Activated CD4-positive, alpha-beta T cell treated with anti-CD3 and anti-CD28 coated beads for 36 hours (primary cell): ENCODE data around the gene GZMM. TPM values are rescaled to one million over a fixed set of nuclear protein-coding genes. Genes with fewer than 3 reads are reported as not detected.

Experiments
- ATAC-seq: fragments of 200-7000 bp; cut with Tn5 transposase; one replicate; pipeline ENCODE4 v1.10.0; 2021; ENCODE audit warnings: mild to moderate bottlenecking, moderate library complexity
- CTCF ChIA-PET: fragments of 350-600 bp; sonication (Branson Sonifier 250); formaldehyde crosslinking; loops from one replicate; lab custom pipeline; 2021; ENCODE audit warnings: antibody characterized with exemption; lab: Charles Lee
- POLR2A ChIA-PET: fragments of 350-600 bp; sonication (Branson Sonifier 250); formaldehyde crosslinking; loops from one replicate; lab custom pipeline; 2021; ENCODE audit warnings: antibody characterized with exemption, inconsistent platforms; lab: Charles Lee
- DNase-seq: peaks from one replicate; pipeline ENCODE4 v3.0.0-alpha.2; 2020
- H3K27ac Mint-ChIP-seq: one replicate; pipeline ENCODE4 v1.8.0; 2021; ENCODE audit warnings: mixed read lengths
- H3K27me3 Mint-ChIP-seq: one replicate; pipeline ENCODE4 v1.8.0; 2021; ENCODE audit warnings: mixed read lengths
- H3K36me3 Mint-ChIP-seq: one replicate; pipeline ENCODE4 v1.8.0; 2021; ENCODE audit warnings: low read depth, mixed read lengths
- H3K4me1 Mint-ChIP-seq: one replicate; pipeline ENCODE4 v1.8.0; 2021; ENCODE audit warnings: mixed read lengths
- H3K4me3 Mint-ChIP-seq: one replicate; pipeline ENCODE4 v1.8.0; 2021; ENCODE audit warnings: mild to moderate bottlenecking, moderate library complexity, mixed read lengths
- H3K9me3 Mint-ChIP-seq: one replicate; pipeline ENCODE4 v1.8.0; 2021; ENCODE audit warnings: low read depth, mixed read lengths
- intact Hi-C, 2 experiments: fragments of 100-400 bp; cut with DNase I in 1 of 2; cut with micrococcal nuclease in 1 of 2; formaldehyde crosslinking; loops; one replicate each; pipeline versions ENCODE4 v1.14.2 to v1.15.1; 2022 to 2024; cut with DNase I, micrococcal nuclease
- total RNA-seq, 2 experiments: library from RNA; stranded (reverse); gene quantifications; one replicate each; pipeline ENCODE4 v1.2.3, GENCODE V29; 2021

GZMM gene
- total RNA-seq, 2 experiments from 2014 or later: 22.5 to 25.3 TPM

- Mint-ChIP-seq H3K4me1 (no peaks in the 10 kb centered on the region), H3K27ac (no peak overlapping the region), H3K27me3 (peaks cover 2% of the 10 kb centered on the region), H3K9me3 (no peaks in the 10 kb centered on the region), H3K4me3 (no peak overlapping the region), H3K36me3 (no peaks in the 10 kb centered on the region)
- DNase-seq (peak; percentile 46), ATAC-seq (no peak)
- intact Hi-C loops: no loop called here
- ChIA-PET CTCF (no interaction called here), POLR2A (interaction anchor here (0.6 kb wide), 1 partner anchor 422 kb away, joined by 4 read pairs; no protein-coding TSS in a partner anchor)
Measured at GRCh38 chr19:597406-598315, 53.8 kb downstream of the GZMM start.

Other genes with a start within 250 kb of the GZMM start
- 10 to 100 TPM; 21.2 to 24.6 TPM for gene MIER2, start 199.3 kb upstream of the GZMM start, total RNA-seq
- under 1 TPM; 0.09 to 0.11 TPM for gene C2CD4C, start 134.9 kb upstream of the GZMM start, total RNA-seq
- gene SHC2, start 83.0 kb upstream of the GZMM start, total RNA-seq: under 1 TPM in 1 of 2 experiments, not detected in 1; 0.21 TPM
- gene MADCAM1, start 47.6 kb upstream of the GZMM start, total RNA-seq: under 1 TPM in 1 of 2 experiments, not detected in 1; 0.14 TPM
- 1 to 10 TPM; 6.4 to 8.4 TPM for gene TPGS1, start 36.6 kb upstream of the GZMM start, total RNA-seq
- 10 to 100 TPM; 36.7 to 41.5 TPM for gene CDC34, start 12.3 kb upstream of the GZMM start, total RNA-seq
- gene BSG, start 28.5 kb downstream of the GZMM start, total RNA-seq: 100 to 1,000 TPM; 165 to 175 TPM
- gene HCN2, start 45.8 kb downstream of the GZMM start, total RNA-seq: under 1 TPM; 0.48 to 0.53 TPM
- gene POLRMT, start 89.5 kb downstream of the GZMM start, total RNA-seq: 10 to 100 TPM; 69.0 to 77.4 TPM
- not detected for gene FGF22, start 95.8 kb downstream of the GZMM start, total RNA-seq
- gene RNF126, start 119.2 kb downstream of the GZMM start, total RNA-seq: 10 to 100 TPM; 83.0 to 91.3 TPM
- 10 to 100 TPM in 1 of 2 experiments, 1 to 10 TPM in 1; 8.5 to 10.1 TPM for gene FSTL3, start 132.3 kb downstream of the GZMM start, total RNA-seq
- gene PRSS57, start 151.4 kb downstream of the GZMM start, total RNA-seq: not detected
- gene PALM, start 164.9 kb downstream of the GZMM start, total RNA-seq: under 1 TPM in 1 of 2 experiments, not detected in 1; 0.18 TPM
- gene MISP, start 207.1 kb downstream of the GZMM start, total RNA-seq: under 1 TPM in 1 of 2 experiments, not detected in 1; 0.07 TPM